ENCODE data around the gene KCNH8.

The KCNH8 gene

DNA sequence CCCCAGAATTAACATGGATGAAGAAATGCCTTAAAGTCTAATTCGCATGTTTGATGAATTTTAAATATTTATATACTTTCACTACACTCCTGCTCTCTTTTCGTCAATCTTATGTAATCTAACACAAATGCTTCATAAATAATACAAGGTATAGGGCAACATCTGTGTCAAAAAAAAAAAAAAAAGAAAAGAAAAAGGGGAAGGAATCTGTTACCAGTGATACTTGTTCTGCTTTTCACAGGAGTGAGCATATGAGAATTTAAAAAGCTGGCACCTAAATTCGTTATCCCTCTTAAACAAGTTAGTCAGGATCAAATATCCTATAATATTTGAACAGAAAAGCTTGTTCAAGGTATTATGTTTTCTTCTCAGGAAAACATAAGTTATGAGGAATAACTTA is 243.8 kb downstream of the KCNH8 start:
- no peak for DNase-seq

DNA sequence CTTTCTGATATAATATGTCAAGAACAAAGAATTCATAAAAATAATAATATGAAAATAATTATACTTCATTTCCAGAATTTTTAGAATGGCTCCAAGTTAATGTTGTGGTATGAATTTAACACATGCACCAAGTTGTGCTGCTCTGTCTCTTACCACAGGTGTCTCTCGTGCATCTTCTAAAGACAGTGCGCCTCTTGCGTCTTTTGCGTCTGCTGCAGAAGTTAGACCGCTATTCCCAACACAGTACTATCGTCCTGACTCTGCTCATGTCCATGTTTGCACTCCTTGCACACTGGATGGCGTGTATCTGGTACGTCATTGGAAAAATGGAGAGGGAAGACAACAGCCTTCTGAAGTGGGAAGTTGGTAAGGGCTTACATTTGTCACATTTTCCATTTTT is 246.6 kb downstream of the KCNH8 start:
- DNase-seq = no peak

DNA sequence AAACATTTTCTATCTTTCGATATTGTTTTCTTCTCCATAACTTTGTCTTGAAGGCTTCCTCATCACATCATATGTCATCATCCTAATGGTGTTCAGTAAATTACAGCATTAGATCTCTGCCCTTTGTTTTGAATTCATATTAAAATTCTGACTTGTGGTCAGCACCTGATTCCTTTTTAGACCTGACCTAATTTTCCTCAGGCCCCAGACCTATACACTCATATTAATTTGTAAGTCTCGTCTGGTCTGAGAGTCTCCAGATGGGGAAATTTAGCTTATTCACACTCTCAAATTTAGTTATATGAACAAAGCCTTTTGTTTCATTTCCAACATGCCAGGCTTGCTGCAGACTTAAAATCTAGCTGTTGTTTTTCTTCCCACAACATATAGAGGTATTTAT is 248.4 kb downstream of the KCNH8 start:
- no peak for DNase-seq

DNA sequence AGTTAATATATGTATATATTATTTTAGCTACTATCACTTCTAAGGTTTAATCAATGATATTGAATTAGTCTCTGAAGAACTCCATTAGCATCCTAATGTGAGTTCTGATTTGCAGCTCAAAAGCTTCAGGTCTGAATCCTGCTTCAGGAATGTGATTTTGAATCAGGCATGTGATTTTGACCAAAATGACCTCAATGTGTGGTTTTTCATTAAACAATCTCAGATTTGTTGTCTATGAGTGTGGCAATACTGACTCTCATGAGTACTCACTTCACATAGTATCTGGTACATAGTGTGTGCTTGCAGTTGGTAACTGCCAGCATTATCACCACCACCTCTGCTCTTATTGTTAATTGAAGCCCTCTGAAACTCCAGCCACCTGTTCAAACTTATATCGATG is 251.0 kb downstream of the KCNH8 start:
- no peak for DNase-seq

DNA sequence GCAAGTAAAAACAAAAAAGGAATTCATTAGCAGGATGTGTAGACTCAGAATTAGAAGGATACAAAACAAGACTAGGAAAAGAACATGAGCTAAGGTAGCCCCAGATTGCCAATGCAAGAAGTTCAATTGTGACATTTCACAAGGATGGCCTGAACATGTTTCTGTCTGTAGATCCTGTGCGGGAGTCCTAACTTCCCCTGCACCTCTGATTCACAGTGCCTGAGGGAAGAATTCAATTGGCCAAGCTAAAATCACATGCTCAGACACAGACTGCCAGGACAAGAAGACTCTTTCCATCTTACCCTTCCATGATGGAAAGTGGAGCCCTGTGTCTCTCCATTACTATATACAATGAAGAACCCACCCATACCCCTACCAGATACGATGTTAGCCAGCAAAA is 251.5 kb downstream of the KCNH8 start:
- no peak for DNase-seq

DNA sequence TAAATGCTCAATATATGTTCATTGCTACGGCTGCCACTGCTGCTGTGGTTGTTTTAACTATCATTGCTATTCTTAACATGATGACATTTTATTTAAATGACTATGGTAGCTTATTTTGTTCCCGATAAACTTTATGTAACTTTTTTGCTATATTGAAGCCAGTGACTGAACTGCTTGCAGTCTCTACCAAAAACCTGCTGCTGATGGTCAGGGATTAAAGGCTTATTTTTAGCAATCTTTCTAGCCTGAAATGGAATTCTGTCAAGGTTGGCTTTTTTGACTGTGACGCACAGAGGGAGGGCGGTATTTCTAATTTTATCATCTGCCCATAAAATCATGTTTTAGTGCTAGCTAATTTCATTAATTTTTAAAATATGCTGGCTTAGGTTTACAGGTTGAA is 271.8 kb downstream of the KCNH8 start:
- DNase-seq = no peak

DNA sequence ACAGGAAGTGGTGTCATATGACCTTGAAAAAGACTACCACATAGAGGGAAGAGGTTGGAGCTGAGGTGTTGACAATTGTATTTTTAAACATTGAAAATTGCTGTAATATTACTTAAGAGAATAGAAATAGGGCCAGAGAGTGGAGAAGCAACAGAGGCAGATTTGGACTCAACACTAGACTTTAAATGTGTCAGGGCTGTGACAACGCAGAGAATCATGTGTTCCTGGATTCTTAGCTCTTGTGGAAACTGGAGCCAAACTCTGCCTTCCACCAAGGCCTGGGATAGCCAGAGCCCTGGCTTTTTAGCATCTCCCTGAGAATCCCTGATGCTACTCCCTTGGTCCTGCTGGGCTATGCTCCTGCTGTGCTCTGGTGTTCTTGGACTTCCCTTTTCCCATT is 277.5 kb downstream of the KCNH8 start:
- DNase-seq = no peak

DNA sequence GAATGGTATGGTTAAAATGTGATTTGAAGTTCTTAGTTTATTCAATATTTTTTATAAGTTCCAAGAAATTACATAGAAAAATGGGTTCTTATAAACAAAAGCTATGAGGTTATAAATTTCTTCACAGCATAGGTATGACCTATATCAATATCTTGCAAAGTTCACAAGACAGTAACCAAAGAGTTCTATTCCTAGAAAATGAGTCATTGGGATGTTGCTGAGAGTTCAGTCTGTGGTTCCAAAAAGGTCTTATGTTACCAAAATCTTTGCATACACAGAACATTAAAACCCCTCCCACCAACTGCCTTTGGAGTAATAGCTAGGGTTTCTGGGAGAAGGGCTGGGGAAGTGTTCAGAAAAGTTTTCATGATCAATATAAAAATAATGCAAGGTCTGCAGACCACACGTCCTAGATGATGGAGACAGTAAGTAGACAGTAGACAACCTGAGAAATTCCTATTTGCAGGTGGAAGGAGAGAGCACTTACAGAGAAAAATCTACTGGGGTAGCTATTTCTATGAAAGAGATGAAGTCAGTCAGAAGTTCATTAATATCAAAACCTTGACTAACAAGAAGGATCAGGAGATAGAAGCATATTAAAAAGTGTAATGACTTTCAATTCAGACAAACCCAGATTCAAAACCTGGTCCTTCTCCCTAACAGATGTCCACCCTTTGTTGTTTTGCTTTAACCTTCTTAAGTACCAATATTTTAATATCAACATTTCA is 279.3 kb downstream of the KCNH8 start:
- DNase-seq = no peak

DNA sequence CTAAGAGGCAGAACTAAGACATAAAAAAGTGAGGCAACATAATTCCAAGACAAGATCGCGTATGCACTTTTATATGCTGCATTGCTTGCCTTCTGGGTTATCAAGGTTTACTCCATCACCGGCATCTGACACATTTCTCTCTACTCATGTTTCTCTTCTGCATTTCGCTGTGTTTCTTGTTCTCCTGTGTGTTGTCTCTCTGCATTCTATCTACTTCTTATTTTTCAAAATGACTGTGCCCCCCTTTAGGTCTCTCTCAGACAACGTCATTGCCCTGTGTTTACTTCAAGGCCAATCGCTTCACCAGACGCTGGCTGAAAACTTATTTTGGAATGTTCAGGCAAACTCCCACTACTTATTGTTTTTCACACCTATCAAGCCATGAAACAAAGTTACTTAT is 280.4 kb downstream of the KCNH8 start:
- no peak for DNase-seq

DNA sequence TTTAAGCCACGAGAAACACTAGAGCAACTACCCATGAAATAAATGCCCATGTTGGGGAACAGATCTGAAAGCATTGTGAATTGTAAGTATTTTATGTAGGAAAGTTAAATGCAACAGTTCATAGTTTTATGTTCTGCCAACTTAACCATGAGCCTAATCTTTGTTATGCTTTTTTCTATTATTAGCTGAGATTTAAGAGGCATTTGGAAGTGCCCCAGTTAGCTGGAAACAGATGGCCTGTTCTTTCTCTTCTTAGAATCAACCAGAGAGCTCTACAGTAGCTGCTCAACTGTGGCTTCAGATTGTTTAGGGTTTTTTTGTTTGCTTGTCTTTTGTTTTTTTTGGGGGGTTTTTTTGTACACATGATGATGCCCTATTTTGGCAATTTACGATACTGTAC is 284.4 kb downstream of the KCNH8 start:
- no peak for DNase-seq

DNA sequence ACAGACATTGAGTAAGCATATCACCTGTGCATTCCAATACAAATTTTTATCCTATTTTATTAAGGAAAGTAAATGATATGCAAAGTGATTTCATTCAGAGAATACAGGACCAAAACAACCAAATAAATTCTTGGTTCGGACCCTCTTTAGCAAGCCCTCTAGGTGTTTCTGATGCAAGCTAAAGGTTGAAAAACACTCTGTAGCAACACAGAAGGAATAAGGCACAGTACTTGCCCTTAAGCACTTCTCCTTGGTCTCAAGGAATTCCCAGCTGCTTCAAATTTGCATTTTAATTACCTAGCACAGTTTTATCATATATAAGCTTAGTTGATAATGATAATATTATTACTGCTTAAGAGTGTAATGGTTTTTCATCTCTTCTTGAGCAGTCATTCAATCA is 288.4 kb downstream of the KCNH8 start:
- no peak for DNase-seq

DNA sequence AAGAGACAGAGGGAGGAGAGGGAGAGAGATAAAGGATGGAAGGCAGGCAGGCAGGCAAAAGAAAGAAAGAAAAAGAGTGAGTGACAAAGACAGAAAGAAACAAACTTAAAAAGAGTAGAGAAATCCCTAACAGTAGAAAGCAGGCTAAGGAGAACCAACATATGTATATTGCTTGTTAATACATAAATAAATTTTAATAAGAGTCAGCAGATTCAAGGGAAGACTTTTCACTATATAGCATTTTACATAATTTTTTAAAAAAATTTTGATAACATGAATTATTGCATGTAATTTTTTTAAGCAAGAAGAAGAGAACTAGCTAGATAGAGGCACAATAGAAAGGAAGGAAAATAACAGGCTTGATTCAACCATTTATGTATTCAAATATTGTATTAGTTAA is 291.6 kb downstream of the KCNH8 start:
- DNase-seq = no peak

DNA sequence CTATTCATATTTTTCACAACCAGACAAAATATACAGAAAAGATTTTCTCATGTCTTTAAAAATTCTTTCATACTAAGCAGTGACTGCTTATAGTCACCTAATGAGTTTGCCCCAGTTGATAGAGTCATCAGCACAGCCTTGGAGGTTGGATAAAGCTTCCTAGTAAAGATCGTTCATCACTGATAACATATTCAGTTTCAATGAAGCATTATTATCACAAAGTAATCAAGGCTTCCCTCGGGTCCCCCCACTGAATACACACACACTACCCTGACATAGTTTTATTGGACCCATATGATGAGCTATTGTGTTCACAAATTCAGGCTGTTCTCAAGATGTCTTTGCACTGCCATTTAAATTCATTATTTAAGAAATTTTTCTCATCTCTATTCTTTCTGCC is 297.8 kb downstream of the KCNH8 start:
- no peak for DNase-seq

DNA sequence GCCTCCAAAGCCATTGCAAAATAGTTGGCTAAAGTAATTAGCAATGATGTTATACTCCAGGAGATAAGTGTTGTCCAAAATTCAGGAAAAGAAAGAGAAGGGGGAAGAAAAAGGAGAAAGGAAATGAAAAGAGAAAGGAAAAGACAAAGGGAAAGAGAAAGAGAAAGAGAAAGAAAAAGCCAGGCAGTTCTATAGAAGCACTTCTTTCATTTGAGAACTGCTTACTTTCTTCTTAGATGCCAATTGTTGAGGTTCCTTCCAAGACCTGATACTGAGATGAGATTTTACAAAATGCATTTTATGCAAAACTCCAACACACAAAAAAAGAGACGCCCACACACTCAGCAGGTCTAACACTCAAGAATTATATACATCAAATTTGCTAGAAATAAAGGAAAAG is 298.4 kb downstream of the KCNH8 start:
- DNase-seq = no peak

DNA sequence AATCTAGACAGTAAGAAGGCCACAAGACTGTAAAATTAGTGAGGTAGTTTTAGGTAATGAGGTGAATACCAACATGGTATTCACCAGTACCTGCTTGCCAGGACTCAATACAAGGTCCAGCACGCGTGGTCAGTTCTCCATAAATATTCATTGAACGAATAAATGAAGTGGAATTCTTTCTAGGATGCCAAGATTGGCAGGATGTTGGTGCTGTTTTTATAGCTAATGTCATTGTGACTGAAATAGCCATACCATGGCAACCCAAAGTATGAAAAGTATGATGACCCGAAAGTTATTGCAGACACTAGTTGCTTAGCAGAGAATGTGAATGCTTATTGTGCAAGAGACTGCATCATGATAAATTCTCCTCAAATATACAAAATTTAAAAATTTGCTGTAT is 307.2 kb downstream of the KCNH8 start:
- DNase-seq = no peak

DNA sequence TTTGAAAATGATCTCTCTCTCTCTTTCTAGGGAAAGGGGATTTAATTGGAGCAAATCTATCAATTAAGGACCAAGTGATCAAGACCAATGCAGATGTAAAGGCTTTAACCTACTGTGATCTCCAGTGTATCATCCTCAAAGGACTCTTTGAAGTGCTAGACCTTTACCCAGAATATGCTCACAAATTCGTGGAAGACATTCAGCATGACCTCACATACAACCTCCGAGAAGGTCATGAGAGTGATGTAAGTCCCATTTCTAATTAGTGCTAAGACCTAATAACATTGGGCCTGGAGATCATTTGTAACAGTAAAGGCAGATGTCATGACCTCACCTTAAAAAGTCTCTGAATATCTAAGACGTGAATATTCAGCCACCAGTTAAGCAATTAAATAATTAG is 308.4 kb downstream of the KCNH8 start:
- DNase-seq = no peak

DNA sequence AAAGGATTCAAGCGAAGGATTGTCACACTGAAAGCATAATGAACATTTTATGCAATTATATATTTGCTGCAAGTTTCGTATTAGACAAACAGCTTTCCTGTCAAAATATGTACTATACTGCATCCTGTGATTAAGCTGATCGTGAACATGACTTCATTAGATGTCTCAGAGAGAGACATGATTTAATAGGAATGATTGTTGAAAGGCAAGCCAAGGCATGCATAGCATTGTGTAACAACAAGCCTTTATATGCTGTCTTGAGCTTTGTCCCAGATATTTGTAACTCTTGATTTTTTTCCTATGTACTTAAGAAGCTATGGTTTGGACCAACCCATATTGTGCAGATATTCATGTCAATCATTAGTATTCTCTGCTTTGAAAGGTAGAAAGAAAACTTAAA is 309.1 kb downstream of the KCNH8 start:
- DNase-seq = no peak

DNA sequence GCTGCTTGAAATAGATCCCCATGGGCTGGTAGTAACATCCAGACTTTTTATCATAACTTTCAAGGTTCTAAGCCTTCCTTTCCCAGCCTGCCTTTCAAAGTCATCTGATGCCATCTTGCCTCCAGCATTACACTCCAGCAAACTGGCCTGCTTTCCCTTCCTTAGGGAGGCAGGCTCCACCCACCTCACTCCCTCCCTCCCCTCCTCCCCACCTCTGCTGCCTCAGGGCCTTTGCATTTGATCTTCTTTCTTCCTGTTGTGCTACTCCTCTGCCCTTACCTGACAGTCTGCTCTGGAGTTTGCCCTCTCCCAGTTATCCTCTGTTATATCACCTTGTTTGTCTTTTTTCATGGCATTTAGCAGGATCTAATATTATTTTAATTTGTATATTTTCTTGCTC is 319.5 kb downstream of the KCNH8 start:
- DNase-seq = no peak

DNA sequence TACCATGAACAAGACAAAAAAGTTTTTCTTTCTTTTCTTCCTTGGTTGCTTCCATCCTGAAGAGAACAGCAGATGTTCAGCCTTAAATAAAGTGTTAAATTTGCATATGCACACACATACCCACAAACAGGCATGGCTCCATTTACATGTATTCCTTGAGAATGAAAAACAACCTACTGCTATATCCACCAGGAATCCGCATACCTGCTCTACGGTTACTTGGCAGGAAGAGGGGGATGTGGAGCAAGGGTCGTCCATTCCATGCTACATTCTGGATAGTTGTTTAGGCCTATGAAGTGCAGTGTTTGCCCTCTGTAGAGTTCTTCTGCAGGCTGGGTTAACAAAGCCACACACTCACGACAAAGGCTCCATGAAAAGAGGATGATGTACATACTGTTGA is 322.8 kb downstream of the KCNH8 start:
- no peak for DNase-seq

DNA sequence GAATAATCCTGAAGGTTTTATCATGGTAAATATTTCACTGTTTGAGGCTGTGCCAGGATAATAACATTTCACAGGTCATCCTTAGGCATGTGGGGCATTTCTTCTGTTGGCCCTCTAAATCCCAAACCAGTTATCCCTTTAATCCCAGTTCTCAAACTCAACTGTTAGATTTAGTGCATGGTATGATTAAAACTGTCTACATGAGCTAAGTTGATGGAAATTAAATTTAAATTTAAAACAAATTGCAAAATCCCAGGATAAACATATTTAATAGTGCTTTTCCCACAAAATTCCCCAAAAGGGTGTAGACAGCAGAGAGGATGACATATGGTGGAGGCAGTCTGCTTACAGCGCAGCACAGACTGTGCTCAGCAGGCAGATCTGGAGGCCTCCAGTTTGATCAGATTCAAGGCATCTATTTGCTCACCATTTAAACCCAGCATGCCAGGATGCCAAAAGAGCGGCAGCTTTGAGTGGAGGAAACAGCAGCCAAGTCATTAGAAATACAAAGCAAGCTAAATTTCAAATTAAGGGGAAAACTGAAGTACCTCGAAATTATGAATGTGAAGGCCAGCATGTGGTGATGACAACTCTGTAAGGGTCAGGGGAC is 325.8 kb downstream of the KCNH8 start:
- no peak for DNase-seq

DNA sequence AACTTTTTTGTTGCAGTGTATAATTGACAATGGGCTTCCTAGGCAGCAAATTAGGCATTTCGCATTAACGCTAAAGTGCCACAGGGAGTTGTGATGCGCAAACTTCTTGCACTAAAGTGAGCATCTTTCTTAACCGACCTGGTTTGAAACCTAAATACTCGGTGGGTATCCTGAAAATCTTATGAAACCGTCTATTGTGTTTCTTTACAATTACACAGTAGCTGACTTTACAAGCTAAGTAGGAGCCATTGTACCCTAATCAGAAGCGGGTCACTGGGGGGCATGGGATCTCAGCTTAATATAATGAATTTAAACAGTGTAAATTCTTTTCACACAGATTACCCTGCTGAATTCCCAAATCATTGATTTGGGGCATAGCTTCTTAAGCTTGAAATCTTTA is 328.0 kb downstream of the KCNH8 start:
- DNase-seq = no peak

DNA sequence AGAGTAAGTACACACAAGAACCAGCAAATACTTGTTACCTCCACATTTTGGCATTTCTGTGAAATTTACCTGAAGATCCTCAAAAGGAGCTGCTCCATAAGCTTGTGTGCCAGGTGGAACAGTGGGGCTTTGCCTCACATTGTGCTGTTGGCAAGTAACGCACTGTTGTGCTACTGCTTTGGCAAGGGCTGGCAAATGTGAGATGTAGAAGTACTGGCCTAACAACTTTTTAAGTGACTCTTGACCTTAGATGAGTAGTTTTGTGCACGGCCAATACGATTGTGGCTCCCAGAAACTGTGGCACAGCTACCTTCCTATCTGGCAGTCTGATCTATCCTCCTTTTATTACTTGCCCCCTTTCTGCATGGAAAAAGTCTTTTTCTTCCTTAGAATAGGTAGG is 337.0 kb downstream of the KCNH8 start:
- DNase-seq = no peak

DNA sequence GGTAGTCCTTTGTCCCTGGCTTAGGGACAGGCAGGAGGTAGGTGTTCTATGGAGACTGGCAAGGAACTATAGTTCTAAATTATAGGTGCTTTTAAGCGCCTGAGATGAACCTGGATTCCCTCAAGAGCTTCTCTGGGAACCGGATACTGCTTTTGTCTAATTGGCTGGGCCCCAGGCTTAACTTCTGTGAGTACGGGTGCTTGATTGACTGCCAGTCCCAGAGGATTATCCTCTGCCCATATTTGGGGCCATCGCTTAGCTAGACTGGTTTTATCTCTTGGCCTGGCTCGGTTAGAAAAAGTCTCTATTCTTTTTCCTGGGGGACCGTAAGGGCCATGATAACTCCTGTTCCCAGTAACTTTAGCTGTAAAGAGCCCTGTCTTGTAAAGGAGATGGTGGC is 339.1 kb downstream of the KCNH8 start:
- no peak for DNase-seq

DNA sequence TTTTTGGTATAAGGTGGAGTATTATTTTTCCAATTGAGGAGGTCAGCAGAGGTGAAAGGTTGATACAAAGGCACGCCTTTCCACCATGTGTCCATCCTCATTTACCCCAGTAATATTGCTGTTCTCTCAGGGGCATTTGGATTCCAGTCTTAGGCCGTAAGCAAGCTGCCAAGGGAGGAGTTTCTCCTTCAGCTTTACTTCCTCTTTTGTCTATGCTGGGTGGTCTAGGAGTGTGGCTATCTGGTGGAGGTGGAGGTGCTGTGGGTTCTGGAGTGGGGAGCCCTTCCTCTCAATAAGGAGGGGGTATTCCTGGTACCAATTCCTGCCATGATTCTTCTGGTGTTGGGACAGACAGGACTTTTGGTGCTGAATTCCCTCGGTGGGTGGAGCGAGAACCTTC is 340.6 kb downstream of the KCNH8 start:
- DNase-seq = no peak

DNA sequence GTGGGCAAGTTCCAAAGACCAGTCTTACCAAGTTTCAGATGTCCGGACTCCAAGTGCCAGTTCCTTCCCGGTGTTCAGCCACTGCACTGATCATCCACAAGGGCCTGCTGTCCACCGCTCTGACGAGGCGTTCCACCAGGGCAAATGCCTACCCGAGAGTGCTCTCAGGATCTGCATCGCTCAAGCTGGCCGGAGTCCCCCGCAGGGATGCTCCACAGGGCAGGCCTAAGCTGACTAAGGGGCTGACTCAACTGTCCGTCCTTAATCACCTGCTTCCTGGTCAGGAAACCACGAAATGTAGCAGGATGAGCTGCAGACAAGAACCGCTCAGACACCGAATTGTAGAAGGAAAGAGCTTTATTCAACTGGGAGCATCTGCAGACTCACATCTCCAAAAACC is 341.6 kb downstream of the KCNH8 start:
- DNase-seq = no peak

Data from central memory CD4-positive, alpha-beta T cell (primary cell).